Neuronal stem cell (in vitro differentiated cells): ENCODE measurements around the gene ZCCHC7.

Source experiments
- DNase-seq: peaks from one replicate; pipeline ENCODE4 v3.0.0-alpha.2; 2013; ENCODE audit warnings: low spot score
- H2AFZ ChIP-seq: one replicate; pipeline ENCODE4 v1.6.1; 2013; ENCODE audit warnings: mild to moderate bottlenecking, low read length, inconsistent platforms
- H2AK5ac ChIP-seq: 2 replicates; pipeline ENCODE4 v1.6.1; 2013; ENCODE audit warnings: low read depth, mild to moderate bottlenecking, inconsistent platforms, low read length, moderate library complexity, mixed read lengths
- H2BK120ac ChIP-seq: 2 replicates; pipeline ENCODE4 v1.6.1; 2013; ENCODE audit warnings: low read depth, mild to moderate bottlenecking, inconsistent platforms, low read length, moderate library complexity, mixed read lengths
- H2BK12ac ChIP-seq: one replicate; pipeline ENCODE4 v1.6.1; 2013; ENCODE audit warnings: low read length, inconsistent platforms
- H2BK15ac ChIP-seq: 2 replicates; pipeline ENCODE4 v1.6.1; 2013; ENCODE audit warnings: mild to moderate bottlenecking, low read length, inconsistent platforms, mixed read lengths
- H2BK5ac ChIP-seq: one replicate; pipeline ENCODE4 v1.6.1; 2013; ENCODE audit warnings: inconsistent platforms, mild to moderate bottlenecking, low read length, moderate library complexity
- H3K14ac ChIP-seq: one replicate; pipeline ENCODE4 v1.6.1; 2013; ENCODE audit warnings: low read length, inconsistent platforms
- H3K18ac ChIP-seq: 2 replicates; pipeline ENCODE4 v1.6.1; 2013; ENCODE audit warnings: low read length, inconsistent platforms
- H3K23ac ChIP-seq: 2 replicates; pipeline ENCODE4 v1.6.1; 2013; ENCODE audit warnings: low read depth, mild to moderate bottlenecking, mixed read lengths, low read length, inconsistent platforms; ENCODE audit not compliant: poor library complexity
- H3K27ac ChIP-seq: replicated peaks from 3 replicates; pipeline ENCODE4 v1.5.1; 2013; ENCODE audit warnings: low read length, inconsistent platforms
- H3K27me3 ChIP-seq, 3 experiments: 2 replicates each; pipeline ENCODE4 v1.6.1; 2013; ENCODE audit warnings: low read length in 3 of 3, mild to moderate bottlenecking in 2 of 3, inconsistent platforms in 1 of 3, low read depth in 1 of 3, mixed read lengths in 1 of 3, moderate library complexity in 1 of 3; ENCODE audit not compliant: control insufficient read depth in 3 of 3, insufficient read depth in 3 of 3
- H3K36me3 ChIP-seq, 2 donors: replicated peaks in 1 of 2; 2 replicates each; pipeline ENCODE4 v1.6.1; 2013; ENCODE audit warnings: low read length in 2 of 2; ENCODE audit not compliant: control insufficient read depth in 2 of 2, insufficient read depth in 2 of 2
- H3K4ac ChIP-seq: 2 replicates; pipeline ENCODE4 v1.6.1; 2013; ENCODE audit warnings: inconsistent platforms, mild to moderate bottlenecking, low read length, moderate library complexity
- H3K4me1 ChIP-seq, 2 donors: 1 replicate in 1 of 2; 2 replicates in 1 of 2; pipeline ENCODE4 v1.6.1; 2013; ENCODE audit warnings: low read length in 2 of 2, low read depth in 1 of 2; ENCODE audit not compliant: control insufficient read depth in 2 of 2, insufficient read depth in 1 of 2
- H3K4me2 ChIP-seq: one replicate; pipeline ENCODE4 v1.6.1; 2013; ENCODE audit warnings: mild to moderate bottlenecking, low read length, inconsistent platforms; ENCODE audit not compliant: insufficient read depth, poor library complexity, severe bottlenecking
- H3K4me3 ChIP-seq, 2 donors: 2 replicates each; pipeline ENCODE4 v1.5.1; 2013; ENCODE audit warnings: low read length in 2 of 2, mild to moderate bottlenecking in 2 of 2, inconsistent platforms in 1 of 2, moderate library complexity in 1 of 2
- H3K79me1 ChIP-seq: one replicate; pipeline ENCODE4 v1.6.1; 2013; ENCODE audit warnings: low read depth, mild to moderate bottlenecking, inconsistent platforms, low read length, moderate library complexity
- H3K9ac ChIP-seq: one replicate; pipeline ENCODE4 v1.6.1; 2013; ENCODE audit warnings: mild to moderate bottlenecking, low read depth, low read length, inconsistent platforms; ENCODE audit not compliant: poor library complexity
- H3K9me3 ChIP-seq, 2 donors: replicated peaks in 1 of 2; 2 replicates each; pipeline versions ENCODE3 to v1.6.1; 2013; ENCODE audit warnings: low read length in 2 of 2, mild to moderate bottlenecking in 2 of 2, inconsistent platforms in 1 of 2, low read depth in 1 of 2, mixed read lengths in 1 of 2, moderate library complexity in 1 of 2; ENCODE audit not compliant: control insufficient read depth in 2 of 2, insufficient read depth in 1 of 2
- H4K8ac ChIP-seq: one replicate; pipeline ENCODE4 v1.6.1; 2013; ENCODE audit warnings: low read depth, mild to moderate bottlenecking, inconsistent platforms, low read length, moderate library complexity
- H4K91ac ChIP-seq: one replicate; pipeline ENCODE4 v1.6.1; 2013; ENCODE audit warnings: low read length, low read depth, mild to moderate bottlenecking, inconsistent platforms; ENCODE audit not compliant: poor library complexity
- WGBS, 2 donors: extraction: QIAGEN DNeasy Blood & Tissue Kit; methylation state at CpG; one replicate each; pipeline ENCODE4 v1.1.7; 2013; ENCODE audit warnings: missing lambda C conversion rate in 2 of 2, mixed read lengths in 1 of 2; ENCODE audit not compliant: insufficient read length in 2 of 2, insufficient replicate concordance in 1 of 2; ENCODE audit errors: extremely low coverage in 2 of 2; 5-methylcytosine and 5-hydroxymethylcytosine counted together

ZCCHC7 gene

DNA sequence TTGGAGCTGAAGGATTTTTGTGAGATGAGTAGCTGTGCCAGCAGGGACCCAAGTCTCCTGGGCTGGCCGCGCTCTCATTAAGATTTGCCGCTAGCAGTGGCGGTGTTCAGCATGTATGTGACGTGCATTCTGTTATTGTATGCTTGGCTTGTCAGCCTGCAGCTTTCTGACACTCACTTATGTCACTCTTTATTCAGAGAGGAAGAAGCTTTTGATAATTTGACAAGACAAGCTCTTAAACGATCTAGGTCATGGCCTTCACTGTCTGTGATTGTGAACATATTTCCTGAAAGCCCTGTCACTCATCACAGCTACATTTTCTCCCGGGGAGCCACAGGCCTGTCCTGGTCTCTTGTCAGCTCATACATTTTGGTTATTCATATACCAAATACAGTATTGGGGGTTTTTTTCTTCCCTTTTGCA is 203.9 kb downstream of the ZCCHC7 start:
- Histone ChIP-seq H3K36me3 (peaks cover 0 to 6% of the 10 kb centered on the region in 2 donors), H3K14ac (no peak overlapping the region), H3K9ac (no peak overlapping the region), H3K4me1 (peaks cover 2 to 41% of the 10 kb centered on the region in 2 donors), H3K18ac (no peak overlapping the region), H3K4ac (no peak overlapping the region), H2AK5ac (no peak overlapping the region), H3K23ac (no peak overlapping the region), H3K9me3 (peaks cover 0 to 2% of the 10 kb centered on the region in 2 donors), H4K91ac (no peak overlapping the region), H3K27ac (no peak overlapping the region), H2BK15ac (no peak overlapping the region), H3K4me3 (peak overlapping the region in 1 of 2 donors; percentile 5), H3K27me3 (no peaks in the 10 kb centered on the region), H2BK5ac (no peak overlapping the region), H4K8ac (no peak overlapping the region), H3K79me1 (no peaks in the 10 kb centered on the region), H2BK12ac (no peak overlapping the region), H2AFZ (no peak overlapping the region), H3K4me2 (no peak overlapping the region), H2BK120ac (no peak overlapping the region)
- no CpG with 5 or more reads among the region's 7 CpGs for WGBS, 2 donors
- peak; percentile 12 for DNase-seq

DNA sequence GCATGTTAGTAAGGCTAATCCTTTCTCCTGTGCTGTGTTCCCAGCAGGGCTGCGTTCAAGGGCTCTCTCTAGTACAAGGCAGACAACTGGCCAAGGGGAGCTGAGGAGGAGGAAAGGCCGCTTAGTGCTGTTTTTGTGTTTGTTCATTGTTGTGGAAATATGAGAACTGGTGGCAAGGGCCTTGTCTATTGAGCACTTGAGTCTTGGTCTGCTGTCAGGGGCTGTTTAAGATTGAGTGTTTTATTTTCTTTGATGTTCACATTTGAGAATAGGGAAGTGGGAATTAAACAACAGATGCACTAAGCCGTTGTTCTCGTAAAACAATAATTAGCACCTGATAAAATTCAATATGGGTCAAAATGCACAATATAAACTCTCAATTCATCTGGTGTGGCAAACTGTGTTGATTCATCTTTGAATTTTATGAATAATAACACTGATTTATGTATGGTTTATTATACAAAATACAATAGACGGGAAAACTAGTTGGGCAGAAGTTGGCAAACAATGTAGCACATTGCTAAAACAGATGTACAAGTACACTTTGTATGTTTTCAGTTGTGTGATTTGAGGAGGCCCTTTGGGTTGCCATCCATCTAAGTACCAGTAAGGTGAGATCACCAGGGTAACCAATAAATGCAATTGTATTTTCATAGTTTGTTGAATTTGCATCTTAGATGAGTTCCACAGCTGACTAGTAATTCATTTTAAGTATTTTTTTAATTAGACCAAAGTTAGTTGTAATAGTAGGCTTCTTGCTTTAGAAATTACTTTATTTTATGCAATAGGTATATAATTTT is 204.5 kb downstream of the ZCCHC7 start:
- no peak overlapping the region for H3K27ac ChIP-seq

DNA sequence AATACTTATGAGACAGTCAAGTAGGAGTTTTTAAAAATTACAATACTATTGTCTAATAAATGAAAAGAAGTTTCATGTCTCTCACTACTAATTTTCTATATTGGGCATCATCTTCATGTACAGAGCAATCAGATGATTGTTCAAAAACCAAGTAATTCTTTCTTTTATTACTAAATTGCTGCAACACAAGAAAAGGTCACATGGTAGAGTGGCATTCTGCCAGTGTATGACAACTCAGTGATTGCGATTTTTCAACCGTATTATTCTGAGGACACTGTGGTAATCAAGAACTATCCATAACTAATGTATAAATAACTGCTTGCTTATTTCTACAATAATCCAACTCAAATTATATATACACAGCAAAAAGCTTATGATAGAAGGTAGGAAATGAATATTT is 205.4 kb downstream of the ZCCHC7 start:
- Histone ChIP-seq H3K23ac (no peak overlapping the region), H3K27ac (no peak overlapping the region), H3K9ac (no peak overlapping the region), H3K18ac (no peak overlapping the region), H2BK5ac (no peak overlapping the region), H3K9me3 (no peaks in the 10 kb centered on the region), H3K36me3 (peaks cover 0 to 6% of the 10 kb centered on the region in 2 donors), H3K14ac (no peak overlapping the region), H2BK120ac (no peak overlapping the region), H3K79me1 (no peaks in the 10 kb centered on the region), H3K4me3 (no peak overlapping the region), H4K8ac (no peak overlapping the region), H2AK5ac (no peak overlapping the region), H2BK12ac (no peak overlapping the region), H4K91ac (no peak overlapping the region), H2AFZ (no peak overlapping the region), H3K4ac (no peak overlapping the region), H2BK15ac (no peak overlapping the region), H3K4me1 (peaks cover 2 to 41% of the 10 kb centered on the region in 2 donors), H3K4me2 (no peak overlapping the region), H3K27me3 (no peaks in the 10 kb centered on the region)
- DNase-seq, result no peak
- WGBS, 2 donors, result no CpG with 5 or more reads among the region's 2 CpGs

More for the DNA sequence above, 204.5 kb downstream of the ZCCHC7 start:
- H2AFZ ChIP-seq, result no peak overlapping the region
- no peak overlapping the region for H2BK5ac ChIP-seq
- H3K27me3 ChIP-seq, result no peaks in the 10 kb centered on the region
- H3K4ac ChIP-seq, result no peak overlapping the region
- no peaks in the 10 kb centered on the region for H3K79me1 ChIP-seq
- H3K23ac ChIP-seq, result no peak overlapping the region
- peaks cover 2 to 41% of the 10 kb centered on the region in 2 donors for H3K4me1 ChIP-seq
- H3K14ac ChIP-seq, result no peak overlapping the region
- DNase-seq, result peak; percentile 17
- H2BK120ac ChIP-seq, result no peak overlapping the region
- H3K4me2 ChIP-seq, result no peak overlapping the region
- H3K9ac ChIP-seq, result no peak overlapping the region
- H3K9me3 ChIP-seq, result peaks cover 0 to 2% of the 10 kb centered on the region in 2 donors
- WGBS, 2 donors, result no CpG with 5 or more reads among the region's 5 CpGs
- H4K91ac ChIP-seq, result no peak overlapping the region
- no peak overlapping the region for H2BK12ac ChIP-seq
- H4K8ac ChIP-seq, result no peak overlapping the region
- H2AK5ac ChIP-seq, result no peak overlapping the region
- peaks cover 0 to 6% of the 10 kb centered on the region in 2 donors for H3K36me3 ChIP-seq
- H2BK15ac ChIP-seq, result no peak overlapping the region
- H3K4me3 ChIP-seq, result no peak overlapping the region
- H3K18ac ChIP-seq, result no peak overlapping the region

DNA sequence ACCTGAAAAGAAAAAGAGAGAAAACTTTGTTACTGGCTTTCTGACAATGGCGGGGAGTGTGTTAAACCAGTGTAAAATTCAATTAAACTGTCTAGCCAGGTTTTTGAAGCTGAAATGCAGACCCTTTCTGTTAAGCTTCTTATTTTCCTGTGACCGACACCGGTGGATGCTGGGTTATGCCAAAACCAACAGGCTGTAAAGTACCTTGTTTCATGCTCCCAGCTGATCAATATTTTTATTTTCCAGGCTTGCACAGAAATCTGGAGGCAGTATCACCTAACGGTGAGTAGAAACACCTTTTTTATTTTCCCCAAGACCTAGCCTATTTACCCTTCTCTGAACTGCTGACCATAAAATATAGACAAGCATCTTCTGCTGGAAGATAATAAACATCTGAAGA is 207.2 kb downstream of the ZCCHC7 start:
- WGBS, 2 donors, result no CpG with 5 or more reads among the region's 4 CpGs
- no peaks in the 10 kb centered on the region for H3K27me3 ChIP-seq
- no peak for DNase-seq
- no peak overlapping the region for H2BK5ac ChIP-seq
- no peak overlapping the region for H3K9ac ChIP-seq
- H3K4me3 ChIP-seq, result no peak overlapping the region
- H3K4me2 ChIP-seq, result no peak overlapping the region
- H3K27ac ChIP-seq, result no peak overlapping the region
- H3K4me1 ChIP-seq, result peaks cover 2 to 44% of the 10 kb centered on the region in 2 donors
- no peak overlapping the region for H3K4ac ChIP-seq
- peaks cover 0 to under 1% of the 10 kb centered on the region in 2 donors for H3K36me3 ChIP-seq
- no peak overlapping the region for H2BK15ac ChIP-seq
- H2AK5ac ChIP-seq, result no peak overlapping the region
- no peak overlapping the region for H4K91ac ChIP-seq
- no peak overlapping the region for H3K18ac ChIP-seq
- no peak overlapping the region for H2BK120ac ChIP-seq
- H2AFZ ChIP-seq, result no peak overlapping the region
- no peak overlapping the region for H3K14ac ChIP-seq
- H2BK12ac ChIP-seq, result no peak overlapping the region
- H3K23ac ChIP-seq, result no peak overlapping the region
- H3K79me1 ChIP-seq, result no peaks in the 10 kb centered on the region
- H3K9me3 ChIP-seq, result no peaks in the 10 kb centered on the region
- no peak overlapping the region for H4K8ac ChIP-seq
